Right ventricle myocardium inferior (tissue), 1 donor: ENCODE results near the gene MRPS2. TPM values are rescaled to one million over a fixed set of nuclear protein-coding genes. Genes with fewer than 3 reads are reported as not detected.
"Not testable (repeated sequence)": the region's sequence is repeated elsewhere in the genome, so short reads cannot be mapped to it uniquely, and the experiment has no call there.

Source experiments
- ATAC-seq: fragments of 200-7000 bp; cut with Tn5 transposase; one replicate; pipeline ENCODE4 v1.9.1; 2020; ENCODE audit warnings: mild to moderate bottlenecking, moderate library complexity
- DNase-seq: peaks from one replicate; pipeline ENCODE4 v3.0.0; 2021; ENCODE audit errors: missing footprints
- intact Hi-C: fragments of 100-400 bp; cut with DNase I; formaldehyde crosslinking; loops from one replicate; pipeline ENCODE4 v1.11.0; 2022
- total RNA-seq: library from RNA; stranded (reverse); fragmentation: NEBNext Ultra II Directional; extraction: Animal tissue kit (Norgen Biotek cat#: 25700); gene quantifications from one replicate; pipeline ENCODE4 v1.2.1, GENCODE V29; 2021
- donor health status: DM: no; HTN: yes; CAD: no; lungs with severe emphysema.

MRPS2 gene
- total RNA-seq, 1 donor from 2014 or later = 43.3 TPM

DNA sequence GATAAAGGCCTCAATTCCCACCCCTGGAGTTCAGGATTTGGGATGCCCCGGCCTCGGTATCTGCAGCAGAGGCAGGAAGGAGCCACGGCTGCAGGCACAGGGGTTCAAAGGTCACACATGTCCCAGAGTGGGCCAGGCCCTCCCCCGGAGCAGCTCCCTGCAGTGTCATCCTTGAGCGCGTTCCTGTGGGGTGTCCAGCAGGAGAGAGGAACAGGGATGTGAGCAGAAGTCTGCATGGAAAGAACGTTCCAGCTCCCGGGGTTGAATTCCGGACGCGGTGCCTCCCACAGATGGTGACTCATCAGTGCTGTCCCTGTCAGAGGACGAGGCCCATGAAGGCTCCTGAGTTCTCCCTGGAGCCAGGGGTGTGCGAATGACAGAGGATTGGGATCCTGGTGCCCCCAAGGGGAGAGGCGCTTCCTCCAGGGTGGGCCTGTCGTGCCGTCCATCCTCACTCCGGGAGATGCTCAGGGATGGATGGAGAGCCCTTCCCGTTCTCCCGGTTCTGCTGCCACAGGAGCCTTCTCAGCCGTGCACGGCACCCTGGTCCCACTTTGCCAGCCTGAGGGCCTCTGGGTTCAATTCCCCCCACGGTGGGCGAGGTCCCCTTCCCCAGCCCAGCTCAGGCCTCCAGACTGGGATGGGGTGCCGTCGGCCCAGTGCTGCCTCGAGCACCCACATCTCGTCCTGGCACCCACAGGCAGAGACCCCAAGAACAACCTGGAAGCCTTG lies 23.8 kb downstream of the MRPS2 start:
- intact Hi-C loops = no loop called here
- DNase-seq (no peak), ATAC-seq (no peak)

- no peak for ATAC-seq
- DNase-seq = no peak
- intact Hi-C loops = no loop called here
These were observed 25.0 kb downstream of the MRPS2 start for GRCh38 chr9:135525241-135526088.

DNA sequence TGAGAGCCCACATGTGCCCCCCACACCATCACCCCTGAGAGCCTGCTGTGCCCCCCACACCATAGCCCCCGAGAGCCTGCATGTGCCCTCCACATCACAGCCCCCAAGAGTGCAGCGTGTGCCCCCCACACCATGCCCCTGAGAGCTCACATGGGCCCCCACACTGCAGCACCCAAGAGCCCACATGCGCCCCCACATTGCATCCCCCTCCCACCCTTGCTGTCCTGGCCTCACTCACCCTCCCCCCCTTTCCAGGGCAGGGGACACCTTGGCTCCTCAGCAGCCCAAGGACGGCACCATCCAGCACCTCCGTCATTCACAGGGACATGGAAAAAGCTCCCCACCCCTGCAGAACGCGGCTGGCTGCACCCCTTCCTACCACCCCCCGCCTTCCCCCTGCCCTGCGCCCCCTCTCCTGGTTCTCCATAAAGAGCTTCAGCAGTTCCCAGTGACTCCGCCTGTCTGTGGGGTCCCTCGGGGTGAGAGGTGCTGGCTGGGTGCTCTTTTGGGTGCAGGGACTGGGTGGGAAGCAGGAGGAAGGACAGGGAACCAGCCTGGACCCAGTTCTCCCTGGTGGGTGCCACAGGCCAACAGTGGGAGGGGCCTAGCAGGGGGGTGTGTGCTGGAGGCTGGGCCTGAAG lies 25.7 kb downstream of the MRPS2 start:
- intact Hi-C loops = no loop called here
- DNase-seq (no peak), ATAC-seq (no peak)

DNA sequence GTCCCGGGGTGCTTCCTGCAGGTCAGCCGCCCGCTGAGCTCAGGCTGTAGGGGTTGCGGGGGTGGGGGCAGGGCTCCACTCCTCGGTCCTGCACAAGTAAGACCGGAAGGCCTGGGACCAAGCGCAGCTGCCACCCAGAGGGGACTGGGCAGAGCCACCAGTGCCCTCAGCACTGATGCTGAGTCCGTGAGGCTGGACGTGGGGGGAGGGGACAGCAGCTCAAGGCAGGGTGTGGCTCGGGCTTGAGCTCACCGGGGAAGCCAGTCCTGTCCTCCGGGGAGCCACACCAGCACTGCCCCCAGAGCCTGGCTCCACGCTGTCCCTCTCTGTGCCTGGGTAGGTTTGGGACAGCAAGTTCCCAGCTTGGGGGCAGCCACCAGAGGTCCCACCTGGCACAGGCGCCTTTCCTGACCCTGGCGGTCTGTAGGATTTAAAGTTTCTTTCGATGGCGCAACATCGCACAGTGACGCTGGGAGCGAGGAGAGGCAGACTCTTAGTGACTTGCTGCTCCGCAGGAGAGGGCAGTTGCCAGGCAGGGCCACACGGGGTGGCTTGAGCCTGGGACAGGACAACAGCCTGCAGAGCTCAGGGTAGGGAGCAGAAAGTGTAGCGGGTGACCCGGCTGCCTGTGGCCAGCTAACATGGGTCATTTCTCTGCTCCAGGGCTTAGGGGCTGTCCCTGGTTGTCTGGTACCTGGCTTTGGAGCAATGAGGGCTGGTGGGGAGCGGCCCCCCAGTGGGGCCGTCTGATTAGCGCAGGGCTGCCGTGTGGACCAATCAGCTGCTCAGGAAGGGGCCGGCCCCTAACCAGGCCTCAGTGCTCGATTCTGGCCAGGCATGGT lies 26.5 kb downstream of the MRPS2 start:
- intact Hi-C loops = no loop called here
- ATAC-seq (no peak), DNase-seq (no peak)

GRCh38 chr9:135528842-135529435 lies 28.5 kb downstream of the MRPS2 start:
- intact Hi-C loops, DNase-seq, ATAC-seq: not testable (repeated sequence)

GRCh38 chr9:135530146-135530545 lies 29.7 kb downstream of the MRPS2 start:
- intact Hi-C loops = no loop called here
- DNase-seq (no peak), ATAC-seq (no peak)

GRCh38 chr9:135531096-135531495 lies 30.6 kb downstream of the MRPS2 start:
- no peak for ATAC-seq
- intact Hi-C loops = no loop called here

DNA sequence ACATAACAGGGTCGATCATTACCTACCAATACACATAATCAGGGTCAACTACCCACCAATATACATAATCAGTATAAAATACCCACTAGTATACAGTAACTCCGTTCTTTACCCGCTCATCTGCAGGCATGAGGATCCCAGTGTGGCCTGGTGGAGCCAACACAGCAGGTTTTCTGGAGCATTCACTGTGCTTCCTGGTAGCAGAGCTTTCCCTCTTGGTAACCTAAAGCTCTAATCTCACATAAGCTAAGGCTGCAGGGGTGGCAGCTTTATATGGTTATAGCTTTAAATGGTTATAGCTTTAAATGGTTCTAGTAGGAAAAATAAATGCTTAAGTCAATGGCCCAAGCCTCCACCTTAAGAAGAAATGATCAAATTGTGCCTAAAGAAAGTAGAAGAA lies 32.6 kb downstream of the MRPS2 start:
- no peak for DNase-seq
- no peak for ATAC-seq
- intact Hi-C loops = no loop called here

More at GRCh38 chr9:135531096-135531495, 30.6 kb downstream of the MRPS2 start:
- DNase-seq = no peak

GRCh38 chr9:135533674-135534073 lies 33.2 kb downstream of the MRPS2 start:
- intact Hi-C loops = no loop called here
- no peak for ATAC-seq
- DNase-seq = no peak

DNA sequence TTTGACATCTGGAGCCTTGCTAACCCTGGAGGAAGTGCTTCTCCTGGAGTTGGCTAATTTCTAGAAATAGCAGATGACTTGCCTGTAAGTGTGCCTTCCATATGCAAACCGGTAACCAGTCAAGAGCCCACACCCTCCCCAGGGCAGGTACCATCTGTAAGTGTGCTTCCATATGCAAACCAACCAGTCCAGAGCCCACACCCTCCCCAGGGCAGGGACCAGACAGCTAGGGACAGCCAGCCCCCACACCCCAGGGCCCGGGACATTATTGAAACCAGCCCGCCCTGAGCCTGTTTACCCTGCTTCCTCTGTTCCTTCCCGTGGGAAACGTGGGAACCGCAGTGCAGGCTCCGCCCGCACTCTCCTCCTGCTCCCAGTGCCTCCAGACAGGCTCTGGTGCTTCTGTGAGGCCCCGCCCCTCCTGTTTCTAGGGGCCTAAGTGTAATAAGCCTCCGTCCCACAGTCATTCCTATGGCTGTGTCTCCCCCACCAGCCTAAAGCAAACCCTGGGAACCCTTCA lies 33.8 kb downstream of the MRPS2 start:
- DNase-seq, intact Hi-C loops: not testable (repeated sequence)
- ATAC-seq = peak; percentile 26

DNA sequence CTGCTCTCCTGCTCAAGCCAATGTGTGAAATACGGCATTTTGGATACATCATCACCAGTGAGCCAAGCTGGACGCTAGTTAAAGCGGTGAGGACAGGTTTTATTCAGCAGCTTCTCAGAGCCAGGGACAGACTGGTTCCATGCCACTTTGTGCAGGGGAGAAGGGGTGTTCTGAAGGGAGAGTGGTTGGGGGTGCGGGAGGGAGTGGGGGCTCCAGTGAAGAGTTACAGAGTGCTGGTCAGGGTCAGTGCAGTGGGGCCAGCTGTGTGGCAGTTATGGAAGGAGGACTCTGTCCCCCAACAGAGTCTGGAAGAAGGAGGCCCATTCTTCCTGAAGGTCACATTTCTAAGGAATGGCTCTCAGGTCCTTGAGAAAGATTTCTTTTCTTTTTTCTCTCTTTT lies 34.3 kb downstream of the MRPS2 start:
- DNase-seq, ATAC-seq, intact Hi-C loops: not testable (repeated sequence)

DNA sequence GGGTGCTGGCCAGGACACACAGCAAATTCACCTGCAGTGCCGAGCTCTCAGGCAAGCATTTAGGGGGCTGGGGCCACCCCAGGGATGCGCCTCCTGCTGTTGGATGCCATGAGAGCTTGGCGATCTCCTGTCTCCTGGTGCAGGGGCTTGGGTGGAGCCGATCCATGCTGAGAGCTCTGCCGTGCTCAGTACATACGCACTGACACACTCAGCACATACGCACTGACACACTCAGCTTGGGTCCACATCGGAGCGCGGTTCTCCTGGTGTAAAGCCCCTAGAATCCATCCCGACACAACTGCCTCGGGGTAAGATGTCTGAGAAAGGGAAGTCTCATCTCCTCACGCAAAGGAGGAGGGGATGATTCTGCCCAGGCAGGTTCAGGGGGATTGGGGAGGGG lies 35.1 kb downstream of the MRPS2 start:
- intact Hi-C loops, ATAC-seq, DNase-seq: not testable (repeated sequence)

DNA sequence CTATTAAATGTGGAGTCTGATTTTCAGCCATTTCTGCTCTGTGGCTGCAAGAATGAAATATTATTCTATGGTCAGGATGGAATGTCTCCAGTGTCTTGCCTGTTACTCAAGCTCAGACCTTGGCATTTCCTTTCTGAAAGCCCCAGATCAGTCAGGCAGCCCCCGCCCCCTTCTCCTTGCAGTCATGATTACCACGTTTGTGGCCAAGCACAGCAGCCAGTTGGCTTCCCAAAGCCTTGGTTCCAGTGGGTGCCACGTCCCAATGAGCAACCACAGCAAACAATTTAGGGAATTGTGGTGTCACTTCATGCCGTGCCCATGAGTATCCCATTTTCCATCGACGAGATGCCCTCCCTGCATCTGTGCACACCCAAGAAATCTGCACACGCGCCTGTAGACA lies 35.7 kb downstream of the MRPS2 start:
- ATAC-seq = no peak
- intact Hi-C loops = no loop called here

GRCh38 chr9:135543262-135543894 lies 42.9 kb downstream of the MRPS2 start:
- ATAC-seq, DNase-seq, intact Hi-C loops: not testable (repeated sequence)

More for the DNA sequence above, 35.7 kb downstream of the MRPS2 start:
- no peak for DNase-seq

- DNase-seq = no peak
- ATAC-seq = no peak
- intact Hi-C loops = no loop called here
These were observed 44.6 kb downstream of the MRPS2 start for GRCh38 chr9:135544981-135545635.

DNA sequence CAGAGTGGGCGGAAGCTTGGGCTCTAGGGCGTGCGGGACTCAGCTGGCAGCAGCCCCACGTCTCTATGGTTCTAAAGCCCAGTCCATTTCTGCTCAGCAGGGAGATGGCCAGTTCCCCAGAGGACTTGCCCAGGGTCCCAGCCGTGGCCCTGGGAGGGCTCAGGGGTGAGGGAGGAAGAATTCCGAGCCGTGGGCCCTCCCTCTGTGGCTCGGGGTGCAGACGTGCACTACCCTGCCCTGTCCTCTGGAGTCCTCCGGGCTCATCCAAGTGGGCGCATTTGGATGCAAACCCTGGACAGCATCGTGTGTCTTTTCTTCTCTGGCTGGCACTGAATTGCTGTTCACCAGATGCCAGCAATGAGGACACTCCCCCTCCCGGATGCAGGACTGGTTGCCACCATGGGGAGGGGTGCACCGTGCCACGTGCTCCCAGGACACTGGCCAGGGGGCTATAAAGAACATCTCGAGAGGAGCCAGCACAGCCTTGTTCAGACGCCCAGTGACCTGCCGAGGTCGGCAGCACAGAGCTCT lies 45.2 kb downstream of the MRPS2 start, which contains the start of gene OBP2A:
Gene OBP2A (plus strand): TSS at position 481 of the 531 bp plus-strand sequence. CDS start 55 bp downstream, outside the sequence.
- DNase-seq, intact Hi-C loops, ATAC-seq: not testable (repeated sequence)
